ACC112 (cell line): ENCODE results near the gene USF2.
A peak's percentile ranks its signal among the peaks of the same experiment; 100 is the strongest.

Experiments used
- H2AFZ ChIP-seq: fragments of 200-600 bp; sonication (generic); one replicate; pipeline ENCODE4 v1.6.0; 2017; ENCODE audit warnings: antibody characterized with exemption, low read length; ENCODE audit not compliant: unreplicated experiment
- H3K27ac ChIP-seq: fragments of 200-600 bp; sonication (generic); 2 replicates; pipeline ENCODE4 v1.5.1; 2014; ENCODE audit warnings: low read depth, mild to moderate bottlenecking, antibody characterized with exemption, low read length, moderate library complexity
- H3K27me3 ChIP-seq: fragments of 200-600 bp; sonication (generic); 2 replicates; pipeline ENCODE4 v1.6.1; 2014; ENCODE audit warnings: mild to moderate bottlenecking, antibody characterized with exemption, low read length, moderate library complexity, mixed read lengths; ENCODE audit not compliant: insufficient read depth
- H3K36me3 ChIP-seq: fragments of 200-600 bp; sonication (generic); 2 replicates; pipeline ENCODE4 v1.6.1; 2016; ENCODE audit warnings: mild to moderate bottlenecking, antibody characterized with exemption, low read length, moderate library complexity, mixed read lengths; ENCODE audit not compliant: insufficient read depth
- H3K4me1 ChIP-seq: fragments of 200-600 bp; sonication (generic); one replicate; pipeline ENCODE4 v1.6.1; 2016; ENCODE audit warnings: low read length, mixed read lengths; ENCODE audit not compliant: insufficient read depth, unreplicated experiment, control insufficient read depth
- H3K4me3 ChIP-seq: fragments of 200-600 bp; sonication (generic); 2 replicates; pipeline ENCODE4 v1.5.1; 2014; ENCODE audit warnings: mild to moderate bottlenecking, low read depth, low read length
- H3K79me2 ChIP-seq: fragments of 200-600 bp; sonication (generic); one replicate; pipeline ENCODE4 v1.6.0; 2016; ENCODE audit warnings: low read length; ENCODE audit not compliant: control insufficient read depth, unreplicated experiment, insufficient read depth

Gene USF2

GRCh38 chr19:35247526-35248309 is 21.0 kb upstream of the USF2 start:
- Histone ChIP-seq H3K36me3 (no peaks in the 10 kb centered on the region), H3K79me2 (no peaks in the 10 kb centered on the region), H3K27ac (no peak overlapping the region), H2AFZ (no peak overlapping the region), H3K4me3 (no peak overlapping the region), H3K27me3 (peaks cover 71% of the 10 kb centered on the region), H3K4me1 (no peaks in the 10 kb centered on the region)

DNA sequence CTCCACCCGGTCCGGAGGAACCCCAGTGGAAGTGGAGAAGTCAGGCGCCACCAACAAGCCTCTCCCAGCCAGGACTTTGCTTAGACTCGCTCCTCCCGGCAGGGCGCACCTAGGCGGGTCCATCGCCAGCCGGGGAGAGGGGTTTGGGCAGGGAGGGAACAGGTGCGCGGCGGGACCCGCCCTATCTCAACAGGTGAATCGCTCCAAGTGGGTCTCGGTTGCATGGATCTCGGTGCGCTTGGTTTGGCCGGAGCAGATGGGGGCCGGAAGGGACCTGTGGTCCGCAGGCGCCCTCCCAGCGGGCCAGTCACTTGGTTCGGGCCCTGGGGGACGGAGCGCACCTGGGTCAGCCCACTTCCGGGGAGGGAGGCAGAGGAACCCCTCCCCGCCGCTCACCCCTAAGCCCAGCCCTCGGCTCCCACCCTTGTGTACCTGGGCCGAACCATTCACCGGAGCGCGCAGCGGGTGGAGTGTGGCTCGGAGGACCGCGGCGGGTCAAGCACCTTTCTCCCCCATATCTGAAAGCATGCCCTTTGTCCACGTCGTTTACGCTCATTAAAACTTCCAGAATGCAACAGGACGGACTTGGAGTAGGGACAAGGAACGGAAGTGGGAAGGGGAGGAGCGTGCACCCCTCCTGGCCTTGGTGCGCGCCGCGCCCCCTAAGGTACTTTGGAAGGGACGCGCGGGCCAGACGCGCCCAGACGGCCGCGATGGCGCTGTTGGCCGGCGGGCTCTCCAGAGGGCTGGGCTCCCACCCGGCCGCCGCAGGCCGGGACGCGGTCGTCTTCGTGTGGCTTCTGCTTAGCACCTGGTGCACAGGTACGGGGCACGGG is 20.2 kb upstream of the USF2 start, which contains the start of gene LSR:
TSS of gene LSR (plus strand) at position 693 of the 836 bp plus-strand sequence. CDS start at position 714, 21 bp downstream.
- H3K27me3 ChIP-seq, result peaks cover 63% of the 10 kb centered on the region
- no peaks in the 10 kb centered on the region for H3K79me2 ChIP-seq
- H2AFZ ChIP-seq, result no peak within 1 kb of the TSS
- no peaks in the 10 kb centered on the region for H3K36me3 ChIP-seq
- H3K4me1 ChIP-seq, result no peaks in the 10 kb centered on the region
- 0 out of 2 replicates have a peak within 1 kb of the TSS, but pooled peaks have one; percentile 16 for H3K4me3 ChIP-seq
- H3K27ac ChIP-seq, result no peak within 1 kb of the TSS

DNA sequence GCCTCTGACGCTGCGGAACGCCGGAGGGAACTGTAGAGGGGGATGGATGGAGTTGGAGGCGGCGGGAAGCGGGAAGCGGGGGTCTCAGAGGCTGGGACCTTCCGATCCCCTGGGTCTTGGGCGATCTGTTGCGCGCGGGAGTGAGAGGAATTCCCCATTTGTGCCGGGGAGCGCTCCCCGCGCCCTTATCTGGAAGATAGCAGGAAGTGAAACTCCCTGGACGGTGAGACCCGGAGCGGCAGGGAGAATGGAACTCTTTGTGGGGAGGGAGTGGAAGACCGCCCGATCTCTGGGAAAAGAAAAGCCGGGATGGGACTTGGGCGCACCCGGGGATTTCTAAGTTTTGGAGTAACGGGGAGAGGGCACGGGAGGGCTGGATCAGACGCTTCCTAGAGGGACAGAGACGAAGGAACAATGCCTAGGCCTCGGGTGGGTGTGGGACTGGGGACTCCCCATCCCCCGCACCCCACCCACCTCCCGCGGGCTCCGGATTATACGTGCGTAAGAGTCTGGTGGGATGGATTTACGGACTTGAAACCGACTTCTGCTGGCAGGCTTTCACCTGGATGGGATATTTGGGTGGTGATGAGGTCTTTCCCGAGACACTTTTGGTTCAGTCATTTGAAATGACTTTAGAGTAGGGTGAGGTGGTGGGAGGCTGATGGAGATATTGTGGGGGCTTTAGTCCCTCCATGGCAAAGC is 19.5 kb upstream of the USF2 start:
- H3K27me3 ChIP-seq, result peaks cover 55% of the 10 kb centered on the region
- 0 out of 2 replicates have a peak overlapping the region, but pooled peaks have one; percentile 16 for H3K4me3 ChIP-seq
- H3K79me2 ChIP-seq, result no peaks in the 10 kb centered on the region
- H3K4me1 ChIP-seq, result no peaks in the 10 kb centered on the region
- H3K27ac ChIP-seq, result no peak overlapping the region
- no peaks in the 10 kb centered on the region for H3K36me3 ChIP-seq
- no peak overlapping the region for H2AFZ ChIP-seq

DNA sequence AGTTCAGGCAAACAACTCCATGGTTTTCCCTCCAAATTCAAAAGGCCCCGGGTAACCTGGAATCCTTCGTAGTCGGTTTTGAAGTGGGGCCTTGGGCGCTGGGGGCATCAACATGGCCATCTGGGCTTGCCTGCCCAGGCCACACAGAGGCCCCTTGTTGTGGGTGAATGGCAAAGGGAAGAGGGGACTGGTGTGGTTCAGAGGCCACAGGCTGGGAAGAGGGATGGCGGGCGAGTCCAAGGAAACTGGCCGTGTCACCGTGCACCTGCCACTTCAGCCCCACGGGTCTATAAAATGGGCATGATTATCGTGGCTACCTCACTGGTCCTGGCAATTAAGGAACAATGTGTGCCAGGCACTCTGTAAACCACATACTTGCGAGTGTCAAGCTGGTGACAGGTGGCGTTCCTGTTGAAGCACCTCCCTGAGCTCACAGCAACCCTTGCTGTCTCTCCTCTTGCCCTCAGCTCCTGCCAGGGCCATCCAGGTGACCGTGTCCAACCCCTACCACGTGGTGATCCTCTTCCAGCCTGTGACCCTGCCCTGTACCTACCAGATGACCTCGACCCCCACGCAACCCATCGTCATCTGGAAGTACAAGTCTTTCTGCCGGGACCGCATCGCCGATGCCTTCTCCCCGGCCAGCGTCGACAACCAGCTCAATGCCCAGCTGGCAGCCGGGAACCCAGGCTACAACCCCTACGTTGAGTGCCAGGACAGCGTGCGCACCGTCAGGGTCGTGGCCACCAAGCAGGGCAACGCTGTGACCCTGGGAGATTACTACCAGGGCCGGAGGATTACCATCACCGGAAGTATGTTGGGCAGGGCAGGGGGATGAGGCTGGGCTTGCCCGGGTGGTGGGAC is 18.7 kb upstream of the USF2 start:
- no peak overlapping the region for H2AFZ ChIP-seq
- no peaks in the 10 kb centered on the region for H3K36me3 ChIP-seq
- no peak overlapping the region for H3K4me3 ChIP-seq
- H3K79me2 ChIP-seq, result no peaks in the 10 kb centered on the region
- no peak overlapping the region for H3K27ac ChIP-seq
- H3K27me3 ChIP-seq, result peaks cover 54% of the 10 kb centered on the region
- H3K4me1 ChIP-seq, result no peaks in the 10 kb centered on the region

DNA sequence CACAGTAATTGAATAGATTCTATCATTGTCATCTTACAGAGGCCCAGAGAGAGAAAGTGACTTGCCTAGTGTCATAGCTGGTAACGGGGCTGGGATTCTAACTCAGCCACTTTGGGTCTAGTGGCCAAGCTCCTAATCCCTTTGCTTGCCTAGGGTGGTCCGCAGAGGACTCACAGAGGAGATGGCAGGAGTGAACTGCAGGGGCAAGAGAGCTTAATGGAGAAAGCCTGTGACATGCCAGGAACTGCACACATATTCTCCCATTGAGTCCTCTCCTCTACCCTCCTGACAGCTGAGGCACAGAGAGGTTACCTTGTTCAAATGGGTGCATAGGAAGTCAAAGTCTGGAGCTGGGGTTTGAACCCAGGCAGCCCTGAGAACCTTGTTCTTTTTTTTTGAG is 17.3 kb upstream of the USF2 start:
- H3K4me1 ChIP-seq, result no peaks in the 10 kb centered on the region
- H3K79me2 ChIP-seq, result no peaks in the 10 kb centered on the region
- peaks cover 43% of the 10 kb centered on the region for H3K27me3 ChIP-seq
- no peak overlapping the region for H2AFZ ChIP-seq
- no peaks in the 10 kb centered on the region for H3K36me3 ChIP-seq
- no peak overlapping the region for H3K4me3 ChIP-seq
- no peak overlapping the region for H3K27ac ChIP-seq

GRCh38 chr19:35253316-35254286 is 15.2 kb upstream of the USF2 start:
- no peak overlapping the region for H3K27ac ChIP-seq
- H3K79me2 ChIP-seq, result no peaks in the 10 kb centered on the region
- H3K4me3 ChIP-seq, result no peak overlapping the region
- no peak overlapping the region for H2AFZ ChIP-seq
- no peaks in the 10 kb centered on the region for H3K4me1 ChIP-seq
- H3K27me3 ChIP-seq, result peaks cover 22% of the 10 kb centered on the region
- H3K36me3 ChIP-seq, result no peaks in the 10 kb centered on the region

GRCh38 chr19:35254341-35255297 is 14.1 kb upstream of the USF2 start:
- Histone ChIP-seq H2AFZ (no peak overlapping the region), H3K79me2 (no peaks in the 10 kb centered on the region), H3K36me3 (no peaks in the 10 kb centered on the region)

DNA sequence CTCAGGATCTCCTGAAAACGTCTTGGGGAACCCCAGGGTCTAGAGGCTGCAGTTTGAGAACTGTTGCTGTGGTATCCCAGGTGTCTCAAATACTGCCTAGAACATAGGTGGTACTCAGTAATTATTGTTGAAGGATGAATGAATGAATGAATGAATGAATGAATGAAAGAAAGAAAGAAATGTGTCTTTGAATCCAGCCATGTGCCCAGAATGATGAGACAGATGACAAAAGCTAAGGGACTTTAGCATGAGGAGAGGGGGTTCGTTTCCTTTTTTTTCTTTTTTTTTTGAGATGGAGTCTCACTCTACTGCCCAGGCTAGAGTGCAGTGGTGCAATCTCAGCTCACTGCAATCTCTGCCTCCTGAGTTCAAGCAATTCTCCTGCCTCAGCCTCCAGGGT is 12.2 kb upstream of the USF2 start:
- H3K27me3 ChIP-seq, result no peaks in the 10 kb centered on the region
- H3K36me3 ChIP-seq, result no peaks in the 10 kb centered on the region
- no peak overlapping the region for H3K4me3 ChIP-seq
- no peaks in the 10 kb centered on the region for H3K79me2 ChIP-seq
- H3K4me1 ChIP-seq, result no peaks in the 10 kb centered on the region
- H2AFZ ChIP-seq, result no peak overlapping the region
- H3K27ac ChIP-seq, result no peak overlapping the region

More at GRCh38 chr19:35254341-35255297, 14.1 kb upstream of the USF2 start:
- H3K27ac ChIP-seq, result no peak overlapping the region
- H3K27me3 ChIP-seq, result peaks cover 11% of the 10 kb centered on the region
- no peaks in the 10 kb centered on the region for H3K4me1 ChIP-seq
- H3K4me3 ChIP-seq, result no peak overlapping the region
